Keratinocyte (primary cell): ENCODE data around the gene ZNF784. TPM values are rescaled to one million over a fixed set of nuclear protein-coding genes. Genes with fewer than 3 reads are reported as not detected.

ENCODE experiments used
- DNase-seq: peaks from one replicate; pipeline ENCODE4 v3.0.0-alpha.2; 2011; ENCODE audit warnings: low read depth, missing footprints, low spot score
- FAIRE-seq: peaks from 2 replicates; lab custom pipeline; 2011; peaks lifted over from hg19 to GRCh38; lab: Jason Lieb, UNC
- H2AFZ ChIP-seq: 2 replicates; pipeline ENCODE4 v1.6.0; 2012; ENCODE audit warnings: low read length, control low read depth, inconsistent platforms; ENCODE audit not compliant: control insufficient read depth
- H3K27ac ChIP-seq: 2 replicates; pipeline ENCODE4 v1.5.1; 2011; ENCODE audit warnings: low read length; ENCODE audit not compliant: control insufficient read depth, insufficient read depth
- H3K27me3 ChIP-seq: 3 replicates; pipeline ENCODE4 v1.6.0; 2011; ENCODE audit warnings: low read length; ENCODE audit not compliant: control insufficient read depth, insufficient read depth; ENCODE audit errors: extremely low read depth
- H3K36me3 ChIP-seq, 2 experiments: 2 replicates in 1 of 2; 3 replicates in 1 of 2; pipeline ENCODE4 v1.5.1; 2011; ENCODE audit warnings: low read length in 2 of 2, mild to moderate bottlenecking in 1 of 2; ENCODE audit not compliant: control insufficient read depth in 2 of 2, insufficient read depth in 2 of 2; ENCODE audit errors: extremely low read depth in 1 of 2
- H3K4me1 ChIP-seq: 3 replicates; pipeline ENCODE4 v1.5.1; 2011; ENCODE audit warnings: low read length; ENCODE audit not compliant: control insufficient read depth, insufficient read depth; ENCODE audit errors: extremely low read depth
- H3K4me2 ChIP-seq: 3 replicates; pipeline ENCODE4 v1.6.0; 2011; ENCODE audit warnings: low read depth, low read length; ENCODE audit not compliant: control insufficient read depth, insufficient read depth; ENCODE audit errors: extremely low read depth
- H3K4me3 ChIP-seq, 3 experiments: fragments of 200-600 bp in 1 of 3; sonication (generic) in 1 of 3; 2 replicates in 2 of 3; 3 replicates in 1 of 3; pipeline ENCODE4 v1.5.1; 2011 to 2016; ENCODE audit warnings: low read length in 3 of 3, mild to moderate bottlenecking in 3 of 3, control low read depth in 2 of 3, inconsistent platforms in 1 of 3, low read depth in 1 of 3, mixed read lengths in 1 of 3, mixed run types in 1 of 3, moderate library complexity in 1 of 3; ENCODE audit not compliant: control insufficient read depth in 2 of 3, insufficient read depth in 2 of 3; ENCODE audit errors: extremely low read depth in 1 of 3
- H3K79me2 ChIP-seq: 2 replicates; pipeline ENCODE4 v1.6.0; 2012; ENCODE audit warnings: low read length; ENCODE audit not compliant: control insufficient read depth, insufficient read depth
- H3K9ac ChIP-seq: 3 replicates; pipeline ENCODE4 v1.6.0; 2011; ENCODE audit warnings: low read length; ENCODE audit not compliant: control insufficient read depth, insufficient read depth; ENCODE audit errors: extremely low read depth
- H3K9me1 ChIP-seq: 3 replicates; pipeline ENCODE4 v1.6.0; 2011; ENCODE audit warnings: low read length; ENCODE audit not compliant: control insufficient read depth, insufficient read depth; ENCODE audit errors: extremely low read depth
- H3K9me3 ChIP-seq: 2 replicates; pipeline ENCODE4 v1.5.1; 2012; ENCODE audit warnings: low read depth, low read length; ENCODE audit not compliant: control insufficient read depth
- H4K20me1 ChIP-seq: 3 replicates; pipeline ENCODE4 v1.6.0; 2011; ENCODE audit warnings: low read length; ENCODE audit not compliant: control insufficient read depth, insufficient read depth; ENCODE audit errors: extremely low read depth
- CTCF ChIP-seq, 3 experiments: IDR thresholded peaks in 1 of 3; conservative IDR thresholded peaks in 1 of 3; optimal IDR thresholded peaks in 1 of 3; 2 replicates in 2 of 3; 3 replicates in 1 of 3; pipeline versions ENCODE3 to v1.5.1; 2011; ENCODE audit warnings: low read length in 3 of 3, mild to moderate bottlenecking in 3 of 3, moderate library complexity in 2 of 3, control low read depth in 1 of 3, inconsistent platforms in 1 of 3; ENCODE audit not compliant: insufficient read depth in 2 of 3; ENCODE audit errors: extremely low read depth in 1 of 3
- EZH2 ChIP-seq: IDR thresholded peaks from one replicate; pipeline ENCODE4 v1.6.1; 2012; ENCODE audit warnings: inconsistent platforms, mild to moderate bottlenecking, low read length, moderate library complexity
- dilution Hi-C: fragments of 300-500 bp; cut with MboI; formaldehyde crosslinking; loops from one replicate; pipeline ENCODE4 v1.7.0; 2020; ENCODE audit warnings: low sequenced_read_pairs; ENCODE audit not compliant: extremely low pct_ligation_motif_present
- polyA plus RNA-seq, 5 experiments: library from polyadenylated mRNA; depleted of rRNA in 3 of 5; stranded (reverse) in 3 of 5; stranded (forward) in 1 of 5; unstranded in 1 of 5; fragments of >200 nt; gene quantifications; 1 replicate in 1 of 5; 2 replicates in 3 of 5; 3 replicates in 1 of 5; pipeline versions ENCODE4 v1.2.1 to v1.2.3, GENCODE V29; 2011 to 2012; ENCODE audit warnings: missing spikeins in 2 of 5, low read depth in 1 of 5, low replicate concordance in 1 of 5

Gene ZNF784
- polyA plus RNA-seq, 1 donor (not counting 4 experiments of a cell fraction or from before 2014, with no cell fraction given), result 2.1 TPM

- no peak for DNase-seq
- H4K20me1 ChIP-seq, result peaks cover 49% of the 10 kb centered on the region
- dilution Hi-C loops, result no loop called here
These were observed 43.6 kb upstream of the ZNF784 start for GRCh38 chr19:55667958-55668357.

GRCh38 chr19:55667511-55667910, 43.1 kb upstream of the ZNF784 start:
- Histone ChIP-seq H3K36me3 (peaks cover 54 to 57% of the 10 kb centered on the region in 2 experiments), H4K20me1 (peaks cover 52% of the 10 kb centered on the region)

More at GRCh38 chr19:55667958-55668357, 43.6 kb upstream of the ZNF784 start:
- Histone ChIP-seq H3K27ac (no peak overlapping the region), H3K9ac (no peak overlapping the region), H2AFZ (no peak overlapping the region), H3K4me1 (peaks cover 9% of the 10 kb centered on the region), H3K4me2 (no peak overlapping the region), H3K4me3 (no peak overlapping the region), H3K9me1 (peaks cover 2% of the 10 kb centered on the region), H3K36me3 (peaks cover 49 to 54% of the 10 kb centered on the region in 2 experiments), H3K27me3 (no peaks in the 10 kb centered on the region), H3K79me2 (peaks cover 90% of the 10 kb centered on the region), H3K9me3 (no peaks in the 10 kb centered on the region)
- TF ChIP-seq EZH2, result no peak
- no peak for TF ChIP-seq CTCF (optimal IDR thresholded peaks at IDR 0.05 in 1 of 3, IDR thresholded peaks at IDR 0.05 in 1 of 3, conservative IDR thresholded peaks at IDR 0.05 in 1 of 3; ENCODE audit: extremely low read depth in 1 of 3, insufficient read depth in 2 of 3, low read length in 3 of 3)
- no peak for FAIRE-seq

More at GRCh38 chr19:55667511-55667910, 43.1 kb upstream of the ZNF784 start:
- no peak overlapping the region for H3K9ac ChIP-seq
- no peaks in the 10 kb centered on the region for H3K27me3 ChIP-seq
- FAIRE-seq (no peak), DNase-seq (no peak)
- peaks cover 2% of the 10 kb centered on the region for H3K9me1 ChIP-seq
- peaks cover 91% of the 10 kb centered on the region for H3K79me2 ChIP-seq
- TF ChIP-seq EZH2 (no peak), CTCF (optimal IDR thresholded peaks at IDR 0.05 in 1 of 3, IDR thresholded peaks at IDR 0.05 in 1 of 3, conservative IDR thresholded peaks at IDR 0.05 in 1 of 3; ENCODE audit: extremely low read depth in 1 of 3, insufficient read depth in 2 of 3, low read length in 3 of 3) (no peak)
- H3K9me3 ChIP-seq, result no peaks in the 10 kb centered on the region
- no peak overlapping the region for H3K4me2 ChIP-seq
- no peak overlapping the region for H3K4me3 ChIP-seq
- no peak overlapping the region for H2AFZ ChIP-seq
- no peak overlapping the region for H3K27ac ChIP-seq
- dilution Hi-C loops, result no loop called here
- H3K4me1 ChIP-seq, result peaks cover 9% of the 10 kb centered on the region
